BLaER1 treated with 17β-estradiol and CSF1 and Interleukin-3, amounts not matched to agents 10 nM and 100 nM (cell line): ENCODE results near the gene AMPD3.

Source experiments
- H3K27ac ChIP-seq, 11 experiments: shearing (Covaris generic); formaldehyde crosslinking; 2 replicates each; pipeline ENCODE4 v1.8.1; 2022
- H3K27me3 ChIP-seq, 11 experiments: shearing (Covaris generic); formaldehyde crosslinking; 2 replicates each; pipeline ENCODE4 v1.8.1; 2022
- H3K36me3 ChIP-seq, 11 experiments: shearing (Covaris generic); formaldehyde crosslinking; 2 replicates each; pipeline ENCODE4 v1.8.1; 2022
- H3K4me1 ChIP-seq, 10 experiments: shearing (Covaris generic); formaldehyde crosslinking; 2 replicates each; pipeline ENCODE4 v1.8.1; 2022
- H3K4me2 ChIP-seq, 11 experiments: shearing (Covaris generic); formaldehyde crosslinking; 2 replicates each; pipeline ENCODE4 v1.8.1; 2022
- H3K4me3 ChIP-seq, 10 experiments: shearing (Covaris generic); formaldehyde crosslinking; 2 replicates each; pipeline ENCODE4 v1.8.1; 2022
- H3K9ac ChIP-seq, 11 experiments: shearing (Covaris generic); formaldehyde crosslinking; 2 replicates each; pipeline ENCODE4 v1.8.1; 2022
- H3K9me3 ChIP-seq, 11 experiments: shearing (Covaris generic); formaldehyde crosslinking; replicated peaks in 1 of 11; 2 replicates each; pipeline ENCODE4 v1.8.1; 2022
- H4K20me1 ChIP-seq, 11 experiments: shearing (Covaris generic); formaldehyde crosslinking; 2 replicates each; pipeline ENCODE4 v1.8.1; 2022
- Cebpa-rat ChIP-seq, 11 experiments: shearing (Covaris generic); IDR thresholded peaks; 2 replicates each; pipeline ENCODE4 v1.8.1; 2022

The AMPD3 gene

GRCh38 chr11:10492084-10492483 lies 37.0 kb downstream of the AMPD3 start:
- peaks cover 0 to 100% (median 0%) of the 10 kb centered on the region in 11 experiments; a peak in 7 of 22 replicates for H4K20me1 ChIP-seq
- H3K36me3 ChIP-seq = peaks cover 84 to 100% (median 100%) of the 10 kb centered on the region in 11 experiments
- H3K4me1 ChIP-seq = peaks cover 0 to 14% (median 0%) of the 10 kb centered on the region in 10 experiments; a peak in 5 of 20 replicates
- no peak for TF ChIP-seq Cebpa-rat (IDR thresholded peaks at IDR 0.05)
- no peak overlapping the region for H3K9ac ChIP-seq
- H3K27ac ChIP-seq = no peak overlapping the region
- H3K4me3 ChIP-seq = no peak overlapping the region
- H3K4me2 ChIP-seq = no peak overlapping the region
- no peaks in the 10 kb centered on the region for H3K27me3 ChIP-seq
- 0 out of 22 replicates have a peak, but pooled peaks cover 0 to 9% (median 0%) of the 10 kb centered on the region in 11 experiments for H3K9me3 ChIP-seq

- Histone ChIP-seq H3K27ac (no peak overlapping the region), H4K20me1 (peaks cover 0 to 100% (median 0%) of the 10 kb centered on the region in 11 experiments; a peak in 7 of 22 replicates), H3K4me1 (peaks cover 0 to 14% (median 0%) of the 10 kb centered on the region in 10 experiments; a peak in 5 of 20 replicates), H3K4me2 (no peak overlapping the region), H3K9ac (no peak overlapping the region; a peak in 1 of 22 replicates), H3K4me3 (no peak overlapping the region), H3K36me3 (peaks cover 88 to 100% (median 100%) of the 10 kb centered on the region in 11 experiments), H3K9me3 (0 out of 22 replicates have a peak, but pooled peaks cover 0 to 9% (median 0%) of the 10 kb centered on the region in 11 experiments), H3K27me3 (no peaks in the 10 kb centered on the region)
- no peak for TF ChIP-seq Cebpa-rat (IDR thresholded peaks at IDR 0.05)
Observed at GRCh38 chr11:10493041-10493663, 38.1 kb downstream of the AMPD3 start.

GRCh38 chr11:10494636-10495463 lies 39.8 kb downstream of the AMPD3 start:
- Histone ChIP-seq H3K4me1 (peaks cover 0 to 18% (median 0%) of the 10 kb centered on the region in 10 experiments; a peak in 6 of 20 replicates), H3K4me3 (no peak overlapping the region), H3K4me2 (no peak overlapping the region), H3K27ac (no peak overlapping the region; a peak in 1 of 22 replicates), H3K9me3 (0 out of 22 replicates have a peak, but pooled peaks cover 0 to 9% (median 0%) of the 10 kb centered on the region in 11 experiments), H3K27me3 (no peaks in the 10 kb centered on the region), H4K20me1 (peaks cover 0 to 99% (median 0%) of the 10 kb centered on the region in 11 experiments; a peak in 7 of 22 replicates), H3K9ac (no peak overlapping the region), H3K36me3 (peaks cover 87 to 100% (median 100%) of the 10 kb centered on the region in 11 experiments)
- no peak for TF ChIP-seq Cebpa-rat (IDR thresholded peaks at IDR 0.05)

GRCh38 chr11:10495464-10495786 lies 40.4 kb downstream of the AMPD3 start:
- Histone ChIP-seq H3K36me3 (peaks cover 87 to 100% (median 100%) of the 10 kb centered on the region in 11 experiments), H3K4me1 (peaks cover 0 to 17% (median 0%) of the 10 kb centered on the region in 10 experiments; a peak in 7 of 20 replicates), H3K27ac (no peak overlapping the region; a peak in 1 of 22 replicates), H3K27me3 (no peaks in the 10 kb centered on the region), H3K4me3 (no peak overlapping the region), H3K4me2 (no peak overlapping the region), H4K20me1 (peaks cover 0 to 95% (median 0%) of the 10 kb centered on the region in 11 experiments; a peak in 7 of 22 replicates), H3K9ac (no peak overlapping the region), H3K9me3 (0 out of 22 replicates have a peak, but pooled peaks cover 0 to 9% (median 0%) of the 10 kb centered on the region in 11 experiments)
- TF ChIP-seq Cebpa-rat (IDR thresholded peaks at IDR 0.05) = no peak

- peaks cover 87 to 100% (median 99%) of the 10 kb centered on the region in 11 experiments for H3K36me3 ChIP-seq
- H3K9me3 ChIP-seq = 0 out of 22 replicates have a peak, but pooled peaks cover 0 to 9% (median 0%) of the 10 kb centered on the region in 11 experiments
- H3K4me2 ChIP-seq = no peak overlapping the region
- peaks cover 0 to 21% (median 0%) of the 10 kb centered on the region in 10 experiments; a peak in 7 of 20 replicates for H3K4me1 ChIP-seq
- H3K27ac ChIP-seq = no peak overlapping the region
- TF ChIP-seq Cebpa-rat (IDR thresholded peaks at IDR 0.05) = no peak
- no peak overlapping the region for H3K4me3 ChIP-seq
- no peaks in the 10 kb centered on the region for H3K27me3 ChIP-seq
- peaks cover 0 to 90% (median 0%) of the 10 kb centered on the region in 11 experiments; a peak in 7 of 22 replicates for H4K20me1 ChIP-seq
- no peak overlapping the region for H3K9ac ChIP-seq
Observed at GRCh38 chr11:10496296-10496936, 41.4 kb downstream of the AMPD3 start.

GRCh38 chr11:10497371-10498021 lies 42.4 kb downstream of the AMPD3 start:
- Histone ChIP-seq H3K4me3 (no peak overlapping the region), H3K9ac (no peak overlapping the region), H3K4me1 (peaks cover 0 to 31% (median 6%) of the 10 kb centered on the region in 10 experiments; a peak in 14 of 20 replicates), H3K27me3 (no peaks in the 10 kb centered on the region), H3K27ac (no peak overlapping the region), H3K36me3 (peaks cover 87 to 100% (median 99%) of the 10 kb centered on the region in 11 experiments), H3K4me2 (no peak overlapping the region), H3K9me3 (0 out of 22 replicates have a peak, but pooled peaks cover 0 to 9% (median 0%) of the 10 kb centered on the region in 11 experiments), H4K20me1 (peaks cover 0 to 81% (median 0%) of the 10 kb centered on the region in 11 experiments; a peak in 7 of 22 replicates)
- TF ChIP-seq Cebpa-rat (IDR thresholded peaks at IDR 0.05) = no peak

- no peaks in the 10 kb centered on the region for H3K27me3 ChIP-seq
- TF ChIP-seq Cebpa-rat (IDR thresholded peaks at IDR 0.05) = no peak
- no peak overlapping the region for H3K4me3 ChIP-seq
- no peak overlapping the region for H3K9ac ChIP-seq
- peaks cover 0 to 37% (median 11%) of the 10 kb centered on the region in 10 experiments; a peak in 14 of 20 replicates for H3K4me1 ChIP-seq
- no peak overlapping the region for H3K4me2 ChIP-seq
- peaks cover 0 to 77% (median 0%) of the 10 kb centered on the region in 11 experiments; a peak in 7 of 22 replicates for H4K20me1 ChIP-seq
- no peak overlapping the region for H3K27ac ChIP-seq
- 0 out of 22 replicates have a peak, but pooled peaks cover 0 to 6% (median 0%) of the 10 kb centered on the region in 11 experiments for H3K9me3 ChIP-seq
- peaks cover 87 to 100% (median 96%) of the 10 kb centered on the region in 11 experiments for H3K36me3 ChIP-seq
Observed at GRCh38 chr11:10498022-10498400, 42.9 kb downstream of the AMPD3 start.
